Measurements from ENCODE around the gene CREB3L1. TPM values are rescaled to one million over a fixed set of nuclear protein-coding genes. Genes with fewer than 3 reads are reported as not detected.

The CREB3L1 gene
- total RNA-seq, 1 donor from 2014 or later, result 0.53 TPM

- no peak for FAIRE-seq
- no peak for DNase-seq (ENCODE audit: low read depth)
- H3K4me3 ChIP-seq (ENCODE audit: low read depth, low read length), result no peak overlapping the region
- TF ChIP-seq, protein P1, sequence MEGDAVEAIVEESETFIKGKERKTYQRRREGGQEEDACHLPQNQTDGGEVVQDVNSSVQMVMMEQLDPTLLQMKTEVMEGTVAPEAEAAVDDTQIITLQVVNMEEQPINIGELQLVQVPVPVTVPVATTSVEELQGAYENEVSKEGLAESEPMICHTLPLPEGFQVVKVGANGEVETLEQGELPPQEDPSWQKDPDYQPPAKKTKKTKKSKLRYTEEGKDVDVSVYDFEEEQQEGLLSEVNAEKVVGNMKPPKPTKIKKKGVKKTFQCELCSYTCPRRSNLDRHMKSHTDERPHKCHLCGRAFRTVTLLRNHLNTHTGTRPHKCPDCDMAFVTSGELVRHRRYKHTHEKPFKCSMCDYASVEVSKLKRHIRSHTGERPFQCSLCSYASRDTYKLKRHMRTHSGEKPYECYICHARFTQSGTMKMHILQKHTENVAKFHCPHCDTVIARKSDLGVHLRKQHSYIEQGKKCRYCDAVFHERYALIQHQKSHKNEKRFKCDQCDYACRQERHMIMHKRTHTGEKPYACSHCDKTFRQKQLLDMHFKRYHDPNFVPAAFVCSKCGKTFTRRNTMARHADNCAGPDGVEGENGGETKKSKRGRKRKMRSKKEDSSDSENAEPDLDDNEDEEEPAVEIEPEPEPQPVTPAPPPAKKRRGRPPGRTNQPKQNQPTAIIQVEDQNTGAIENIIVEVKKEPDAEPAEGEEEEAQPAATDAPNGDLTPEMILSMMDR (IDR thresholded peaks at IDR 0.05; ENCODE audit: insufficient read depth, low read length, severe bottlenecking), result no peak
- no peaks in the 10 kb centered on the region for H3K27me3 ChIP-seq (ENCODE audit: control insufficient read depth, insufficient read depth, low read length)
- H3K36me3 ChIP-seq (ENCODE audit: control insufficient read depth, insufficient read depth, low read length), result peaks cover 33% of the 10 kb centered on the region
These were observed 92.8 kb downstream of the CREB3L1 start for GRCh38 chr11:46370253-46370652.

Other genes starting within 250 kb of the CREB3L1 start
- 3.4 and 6.1 TPM in 2 replicates for gene PHF21A, start 156.2 kb upstream of the CREB3L1 start, total RNA-seq
- 30.5 and 35.2 TPM in 2 replicates for gene DGKZ, start 69.8 kb downstream of the CREB3L1 start, total RNA-seq
- 10.2 and 11.6 TPM in 2 replicates for gene MDK, start 104.0 kb downstream of the CREB3L1 start, total RNA-seq
- not detected in 2 replicates for gene CHRM4, start 114.1 kb downstream of the CREB3L1 start, total RNA-seq

Measured in bronchial epithelial cell (primary cell).